A549 (cell line): ENCODE measurements around the gene DQX1. TPM values are rescaled to one million over a fixed set of nuclear protein-coding genes. Genes with fewer than 3 reads are reported as not detected.

ENCODE experiments used
- ATAC-seq, 2 experiments: fragments of 200-7000 bp in 1 of 2; fragments of >200 bp in 1 of 2; cut with Nextera tagmentation in 1 of 2; cut with Tn5 transposase in 1 of 2; 3 replicates each; pipeline versions ENCODE4 v1.8.0 to v1.9.1; 2018 to 2020; ENCODE audit warnings: mild to moderate bottlenecking in 1 of 2, moderate library complexity in 1 of 2
- CTCF ChIA-PET: fragments of 300-600 bp; sonication (Branson Sonifier 250); formaldehyde crosslinking; extraction: SDS; loops from one replicate; lab custom pipeline; 2021; ENCODE audit warnings: antibody characterized with exemption, inconsistent platforms; lab: Yijun Ruan, JAX
- POLR2A ChIA-PET: fragments of 350-600 bp; formaldehyde crosslinking; extraction: SDS; loops from one replicate; lab custom pipeline; 2021; ENCODE audit warnings: antibody characterized with exemption, inconsistent platforms; lab: Yijun Ruan, JAX
- DNase-seq, 2 experiments: peaks; one replicate each; pipeline versions ENCODE4 v3.0.0 to v3.0.0-alpha.2; 2011 to 2016; ENCODE audit warnings: low read depth in 1 of 2, low spot score in 1 of 2
- FAIRE-seq: peaks from 2 replicates; lab custom pipeline; 2011; peaks lifted over from hg19 to GRCh38; lab: Jason Lieb, UNC
- H3K27ac ChIP-seq, 2 experiments: fragments of >200 bp; sonication (Bioruptor Twin); formaldehyde crosslinking; 3 replicates each; pipeline ENCODE4 v1.5.1; 2016 to 2017
- H3K4me1 ChIP-seq: fragments of >200 bp; sonication (Bioruptor Twin); formaldehyde crosslinking; 3 replicates; pipeline ENCODE4 v1.6.1; 2016
- H3K4me2 ChIP-seq: fragments of >200 bp; sonication (Bioruptor Twin); formaldehyde crosslinking; 3 replicates; pipeline ENCODE4 v1.6.1; 2016
- H3K4me3 ChIP-seq: fragments of >200 bp; sonication (Bioruptor Twin); formaldehyde crosslinking; 3 replicates; pipeline ENCODE4 v1.5.1; 2016
- H3K9me3 ChIP-seq: fragments of >200 bp; sonication (Bioruptor Twin); formaldehyde crosslinking; 3 replicates; pipeline ENCODE4 v1.6.1; 2016
- BCL3 ChIP-seq: fragments of >200 bp; sonication (Bioruptor Twin); formaldehyde crosslinking; IDR thresholded peaks from 3 replicates; pipeline ENCODE4 v1.6.1; 2016
- CBX2 ChIP-seq: fragments of 200-600 bp; sonication (generic); IDR thresholded peaks from 2 replicates; pipeline ENCODE4 v1.6.1; 2016; ENCODE audit warnings: low read depth, mild to moderate bottlenecking, borderline replicate concordance
- CHD4 ChIP-seq: fragments of 200-600 bp; sonication (generic); IDR thresholded peaks from 2 replicates; pipeline ENCODE4 v1.6.1; 2016; ENCODE audit warnings: antibody characterized with exemption, mild to moderate bottlenecking, borderline replicate concordance
- EHMT2 ChIP-seq: fragments of 200-600 bp; sonication (generic); IDR thresholded peaks from 2 replicates; pipeline ENCODE4 v1.6.1; 2016; ENCODE audit warnings: antibody characterized with exemption, low read depth, mild to moderate bottlenecking, moderate library complexity
- FOSL2 ChIP-seq, 2 experiments: fragments of 450-650 bp in 1 of 2; fragments of >200 bp in 1 of 2; sonication (Bioruptor Twin) in 1 of 2; formaldehyde crosslinking; IDR thresholded peaks; 2 replicates each; pipeline versions ENCODE4 v1.5.0 to v1.6.1; 2016 to 2020; ENCODE audit warnings: mild to moderate bottlenecking in 1 of 2, moderate library complexity in 1 of 2
- HOXB5 ChIP-seq: fragments of 250-450 bp; sonication (Bioruptor Pico); IDR thresholded peaks from 2 replicates; pipeline ENCODE4 v1.5.0; 2020; ENCODE audit warnings: mild to moderate bottlenecking, moderate library complexity
- JUN ChIP-seq, 2 experiments: fragments of >200 bp; sonication (Bioruptor Twin); formaldehyde crosslinking; IDR thresholded peaks; 2 replicates in 1 of 2; 3 replicates in 1 of 2; pipeline ENCODE4 v1.6.1; 2016 to 2017
- NFE2L2 ChIP-seq: fragments of 150-350 bp; conservative IDR thresholded peaks from 2 replicates; pipeline ENCODE4 v1.6.1; 2014; ENCODE audit warnings: low read length
- RCOR1 ChIP-seq: fragments of 150-350 bp; IDR thresholded peaks from 2 replicates; pipeline ENCODE4 v1.6.1; 2014; ENCODE audit warnings: antibody characterized with exemption, low read length, low read depth
- TFCP2L1 ChIP-seq: fragments of 250-450 bp; sonication (Bioruptor Pico); IDR thresholded peaks from 2 replicates; pipeline ENCODE4 v1.5.0; 2021; ENCODE audit warnings: mild to moderate bottlenecking
- ZC3H11A ChIP-seq: fragments of 450-650 bp; IDR thresholded peaks from 2 replicates; pipeline ENCODE4 v1.6.1; 2014; ENCODE audit warnings: antibody characterized with exemption, mild to moderate bottlenecking
- WGBS: methylation state at CpG from one replicate; pipeline ENCODE4 v1.1.6; 2017; ENCODE audit errors: missing lambda C conversion rate; 5-methylcytosine and 5-hydroxymethylcytosine counted together
- polyA plus RNA-seq, 4 experiments: library from polyadenylated mRNA; depleted of rRNA in 3 of 4; stranded (reverse); fragments of >200 nt; fragmentation: RNase III in 1 of 4; extraction: RNeasy Plus Mini Kit Qiagen cat#74134 plus additional on column Dnase treatment in 1 of 4; gene quantifications; 2 replicates in 3 of 4; 3 replicates in 1 of 4; pipeline ENCODE4 v1.2.3, GENCODE V29; 2011 to 2017
- TF ChIP-seq, protein P1 (sequence below): IDR thresholded peaks from 2 replicates; pipeline ENCODE4 v1.6.1; 2012; ENCODE audit warnings: low read depth, borderline replicate concordance
- TF ChIP-seq, protein P2 (sequence below): fragments of 200-600 bp; sonication (generic); IDR thresholded peaks from 2 replicates; pipeline ENCODE4 v1.6.1; 2016; ENCODE audit warnings: antibody characterized with exemption, mild to moderate bottlenecking, moderate library complexity
- TF ChIP-seq, protein P3 (sequence below): fragments of 250-450 bp; sonication (Bioruptor Pico); IDR thresholded peaks from 2 replicates; pipeline ENCODE4 v1.5.0; 2021; ENCODE audit warnings: mild to moderate bottlenecking, moderate library complexity, borderline replicate concordance

DQX1 gene
- polyA plus RNA-seq, 2 of the 4 experiments (the other 2 are of a cell fraction), result 0.15 to 0.39 TPM

DNA sequence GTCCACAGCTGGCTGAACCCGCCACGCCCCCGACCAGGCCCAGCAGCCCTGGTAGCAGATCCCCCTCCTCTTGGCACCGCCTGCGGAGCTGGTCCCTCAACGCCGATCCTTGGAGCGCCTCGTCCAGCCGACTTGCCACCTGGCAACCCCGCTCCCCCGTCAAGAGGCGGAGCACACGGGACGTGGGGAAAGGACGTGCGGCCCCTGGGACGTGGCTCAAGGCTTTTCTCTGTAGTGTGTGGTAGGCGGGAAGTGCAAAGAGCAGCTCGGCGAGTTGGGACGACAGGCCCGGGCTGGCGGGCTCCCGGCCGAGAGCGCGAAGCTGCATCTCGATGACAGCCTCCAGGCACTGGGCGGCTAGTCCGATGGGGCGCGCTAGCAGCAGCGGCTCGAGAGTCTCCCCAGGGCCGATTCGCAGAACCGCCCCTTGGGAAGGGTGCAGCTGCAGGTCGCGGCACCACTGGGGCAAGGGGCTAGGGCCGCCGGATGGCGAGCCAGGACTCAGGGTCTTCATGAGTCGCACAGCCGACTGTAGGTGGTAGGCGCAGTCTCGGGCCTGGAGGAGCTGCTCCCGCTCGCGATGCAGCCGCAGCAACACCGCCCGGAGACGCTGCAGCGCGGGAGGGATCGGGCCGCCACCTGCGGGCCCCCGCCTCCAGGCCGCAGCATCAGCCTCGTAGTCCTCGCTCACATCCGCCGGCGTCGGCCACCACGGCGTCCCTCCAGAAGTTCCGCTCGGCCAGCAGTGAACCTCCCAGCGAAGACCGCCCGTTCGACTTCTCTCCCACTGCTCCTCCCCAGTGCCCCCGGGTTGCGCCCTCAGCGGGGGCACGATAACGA, 43.9 kb downstream of the DQX1 start:
- peak overlapping the region; percentile 70 for H3K4me3 ChIP-seq
- H3K4me2 ChIP-seq, result peak overlapping the region; percentile 96
- FAIRE-seq, result no peak
- TF ChIP-seq CBX2, result no peak
- 0 out of 2 replicates have a peak, but pooled peaks have one; percentile 10 for TF ChIP-seq TFCP2L1 (CRISPR knock-in tag)
- TF ChIP-seq, protein P1, sequence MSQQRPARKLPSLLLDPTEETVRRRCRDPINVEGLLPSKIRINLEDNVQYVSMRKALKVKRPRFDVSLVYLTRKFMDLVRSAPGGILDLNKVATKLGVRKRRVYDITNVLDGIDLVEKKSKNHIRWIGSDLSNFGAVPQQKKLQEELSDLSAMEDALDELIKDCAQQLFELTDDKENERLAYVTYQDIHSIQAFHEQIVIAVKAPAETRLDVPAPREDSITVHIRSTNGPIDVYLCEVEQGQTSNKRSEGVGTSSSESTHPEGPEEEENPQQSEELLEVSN, result peak; percentile 62
- TF ChIP-seq, all 56 proteins: peak for 2
- no peak for DNase-seq
- H3K4me1 ChIP-seq, result peaks cover 20% of the 10 kb centered on the region
- 11% methylated on average over 49 of the region's 80 CpGs for WGBS
- peak overlapping the region; percentile 85 to 97 for H3K27ac ChIP-seq
- ATAC-seq, result peak; percentile 64 to 69
- ChIA-PET POLR2A (interaction anchor here (0.6 to 3.1 kb wide), 17 partner anchors 9 to 109 kb away, joined by 3 to 28 read pairs (median 5); partner anchors contain the start of genes AUP1, HTRA2, INO80B and MOGS), CTCF (interaction anchor here (0.7 to 13.8 kb wide), 28 partner anchors 9 to 395 kb away, joined by 3 to 184 read pairs (median 7); partner anchors contain the start of genes AUP1, DQX1, HTRA2 and INO80B)
- H3K9me3 ChIP-seq, result no peaks in the 10 kb centered on the region

GRCh38 chr2:74481431-74481830, 44.6 kb downstream of the DQX1 start:
- Histone ChIP-seq H3K4me3 (peak overlapping the region; percentile 70), H3K9me3 (no peaks in the 10 kb centered on the region), H3K27ac (peak overlapping the region; percentile 85 to 97; a peak in 5 of 6 replicates), H3K4me2 (peak overlapping the region; percentile 96), H3K4me1 (peaks cover 20% of the 10 kb centered on the region)
- ATAC-seq, result no peak
- no peak for DNase-seq
- 55% methylated on average over 3 of the region's 3 CpGs for WGBS
- FAIRE-seq, result no peak
- CTCF ChIA-PET, result interaction anchor here (0.7 to 13.8 kb wide), 13 partner anchors 8 to 113 kb away, joined by 3 to 184 read pairs (median 18); partner anchors contain the start of genes AUP1, HTRA2, INO80B and LBX2
- TF ChIP-seq CHD4 (no peak), CBX2 (no peak), BCL3 (no peak), FOSL2 (IDR thresholded peaks at IDR 0.05) (no peak), FOSL2 (CRISPR knock-in tag; IDR thresholded peaks at IDR 0.05) (no peak), TFCP2L1 (CRISPR knock-in tag) (no peak), ZC3H11A (no peak), JUN (IDR thresholded peaks at IDR 0.05) (no peak), RCOR1 (no peak), EHMT2 (no peak), HOXB5 (CRISPR knock-in tag) (no peak), NFE2L2 (no peak)
- TF ChIP-seq, protein P2, sequence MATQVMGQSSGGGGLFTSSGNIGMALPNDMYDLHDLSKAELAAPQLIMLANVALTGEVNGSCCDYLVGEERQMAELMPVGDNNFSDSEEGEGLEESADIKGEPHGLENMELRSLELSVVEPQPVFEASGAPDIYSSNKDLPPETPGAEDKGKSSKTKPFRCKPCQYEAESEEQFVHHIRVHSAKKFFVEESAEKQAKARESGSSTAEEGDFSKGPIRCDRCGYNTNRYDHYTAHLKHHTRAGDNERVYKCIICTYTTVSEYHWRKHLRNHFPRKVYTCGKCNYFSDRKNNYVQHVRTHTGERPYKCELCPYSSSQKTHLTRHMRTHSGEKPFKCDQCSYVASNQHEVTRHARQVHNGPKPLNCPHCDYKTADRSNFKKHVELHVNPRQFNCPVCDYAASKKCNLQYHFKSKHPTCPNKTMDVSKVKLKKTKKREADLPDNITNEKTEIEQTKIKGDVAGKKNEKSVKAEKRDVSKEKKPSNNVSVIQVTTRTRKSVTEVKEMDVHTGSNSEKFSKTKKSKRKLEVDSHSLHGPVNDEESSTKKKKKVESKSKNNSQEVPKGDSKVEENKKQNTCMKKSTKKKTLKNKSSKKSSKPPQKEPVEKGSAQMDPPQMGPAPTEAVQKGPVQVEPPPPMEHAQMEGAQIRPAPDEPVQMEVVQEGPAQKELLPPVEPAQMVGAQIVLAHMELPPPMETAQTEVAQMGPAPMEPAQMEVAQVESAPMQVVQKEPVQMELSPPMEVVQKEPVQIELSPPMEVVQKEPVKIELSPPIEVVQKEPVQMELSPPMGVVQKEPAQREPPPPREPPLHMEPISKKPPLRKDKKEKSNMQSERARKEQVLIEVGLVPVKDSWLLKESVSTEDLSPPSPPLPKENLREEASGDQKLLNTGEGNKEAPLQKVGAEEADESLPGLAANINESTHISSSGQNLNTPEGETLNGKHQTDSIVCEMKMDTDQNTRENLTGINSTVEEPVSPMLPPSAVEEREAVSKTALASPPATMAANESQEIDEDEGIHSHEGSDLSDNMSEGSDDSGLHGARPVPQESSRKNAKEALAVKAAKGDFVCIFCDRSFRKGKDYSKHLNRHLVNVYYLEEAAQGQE, result no peak
- TF ChIP-seq, protein P3, sequence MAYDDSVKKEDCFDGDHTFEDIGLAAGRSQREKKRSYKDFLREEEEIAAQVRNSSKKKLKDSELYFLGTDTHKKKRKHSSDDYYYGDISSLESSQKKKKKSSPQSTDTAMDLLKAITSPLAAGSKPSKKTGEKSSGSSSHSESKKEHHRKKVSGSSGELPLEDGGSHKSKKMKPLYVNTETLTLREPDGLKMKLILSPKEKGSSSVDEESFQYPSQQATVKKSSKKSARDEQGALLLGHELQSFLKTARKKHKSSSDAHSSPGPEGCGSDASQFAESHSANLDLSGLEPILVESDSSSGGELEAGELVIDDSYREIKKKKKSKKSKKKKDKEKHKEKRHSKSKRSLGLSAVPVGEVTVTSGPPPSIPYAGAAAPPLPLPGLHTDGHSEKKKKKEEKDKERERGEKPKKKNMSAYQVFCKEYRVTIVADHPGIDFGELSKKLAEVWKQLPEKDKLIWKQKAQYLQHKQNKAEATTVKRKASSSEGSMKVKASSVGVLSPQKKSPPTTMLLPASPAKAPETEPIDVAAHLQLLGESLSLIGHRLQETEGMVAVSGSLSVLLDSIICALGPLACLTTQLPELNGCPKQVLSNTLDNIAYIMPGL, result no peak
- POLR2A ChIA-PET, result interaction anchor here (0.6 to 3.1 kb wide), 6 partner anchors 9 to 51 kb away, joined by 3 to 28 read pairs (median 10); partner anchors contain the start of genes AUP1, HTRA2, MRPL53 and PCGF1
